H1 (cell line): ENCODE measurements around the gene TANC1. TPM values are rescaled to one million over a fixed set of nuclear protein-coding genes. Genes with fewer than 3 reads are reported as not detected.

Experiments used
- CTCF ChIA-PET: fragments of 300-600 bp; sonication (Branson Sonifier 250); formaldehyde crosslinking; loops from one replicate; lab custom pipeline; 2021; ENCODE audit not compliant: partially characterized antibody; lab: Charles Lee
- POLR2A ChIA-PET: fragments of 300-600 bp; sonication (Branson Sonifier 250); formaldehyde crosslinking; loops from one replicate; lab custom pipeline; 2021; ENCODE audit warnings: inconsistent platforms; ENCODE audit not compliant: partially characterized antibody; lab: Charles Lee
- DNase-seq, 2 experiments: peaks; one replicate each; pipeline versions ENCODE4 v3.0.0 to v3.0.0-alpha.2; 2010 to 2022; ENCODE audit warnings: low spot score in 2 of 2, low read depth in 1 of 2, mixed read lengths in 1 of 2
- FAIRE-seq: peaks from 2 replicates; lab custom pipeline; 2011; peaks lifted over from hg19 to GRCh38; lab: Jason Lieb, UNC
- H2AFZ ChIP-seq: 2 replicates; pipeline ENCODE4 v1.8.1; 2012; ENCODE audit warnings: low read length, inconsistent platforms
- H2AK5ac ChIP-seq: 2 replicates; pipeline ENCODE4 v1.6.1; 2013; ENCODE audit warnings: low read depth, low read length
- H2BK120ac ChIP-seq: replicated peaks from 2 replicates; pipeline ENCODE3; 2013; ENCODE audit warnings: low read depth, low read length, inconsistent platforms
- H2BK12ac ChIP-seq: 2 replicates; pipeline ENCODE4 v1.6.1; 2013; ENCODE audit warnings: low read depth, low read length
- H2BK15ac ChIP-seq: 2 replicates; pipeline ENCODE4 v1.6.1; 2013; ENCODE audit warnings: low read length
- H2BK20ac ChIP-seq: 2 replicates; pipeline ENCODE4 v1.6.1; 2013; ENCODE audit warnings: low read length
- H2BK5ac ChIP-seq: 2 replicates; pipeline ENCODE4 v1.6.1; 2013; ENCODE audit warnings: low read depth, low read length
- H3K14ac ChIP-seq: 2 replicates; pipeline ENCODE4 v1.6.1; 2013; ENCODE audit warnings: inconsistent platforms; ENCODE audit not compliant: insufficient read length
- H3K18ac ChIP-seq: 2 replicates; pipeline ENCODE4 v1.6.1; 2013; ENCODE audit warnings: low read length; ENCODE audit errors: extremely low read depth
- H3K23ac ChIP-seq: 2 replicates; pipeline ENCODE4 v1.6.1; 2013; ENCODE audit warnings: inconsistent platforms; ENCODE audit not compliant: insufficient read length
- H3K23me2 ChIP-seq: 2 replicates; pipeline ENCODE4 v1.6.1; 2013; ENCODE audit warnings: low read depth, low read length
- H3K27ac ChIP-seq: 2 replicates; pipeline ENCODE4 v1.6.1; 2011; ENCODE audit warnings: low read depth, low read length, inconsistent platforms
- H3K27me3 ChIP-seq, 4 experiments: replicated peaks in 1 of 4; 1 replicate in 1 of 4; 2 replicates in 3 of 4; pipeline versions ENCODE4 v1.6.1 to v1.8.1; 2011 to 2013; ENCODE audit warnings: low read length in 3 of 4, mild to moderate bottlenecking in 3 of 4, inconsistent platforms in 2 of 4, mixed read lengths in 2 of 4, moderate library complexity in 1 of 4; ENCODE audit not compliant: control insufficient read depth in 3 of 4, insufficient read depth in 3 of 4; ENCODE audit errors: extremely low read depth in 1 of 4
- H3K36me3 ChIP-seq, 4 experiments: 2 replicates each; pipeline versions ENCODE4 v1.6.1 to v1.8.1; 2011 to 2013; ENCODE audit warnings: mild to moderate bottlenecking in 4 of 4, low read length in 3 of 4, moderate library complexity in 2 of 4, control low read depth in 1 of 4, inconsistent platforms in 1 of 4; ENCODE audit not compliant: insufficient read depth in 4 of 4, control insufficient read depth in 2 of 4
- H3K4ac ChIP-seq: replicated peaks from 2 replicates; pipeline ENCODE3; 2013; ENCODE audit warnings: low read length, low read depth, mixed read lengths, inconsistent platforms; ENCODE audit not compliant: insufficient read length
- H3K4me1 ChIP-seq, 4 experiments: replicated peaks in 1 of 4; 1 replicate in 1 of 4; 2 replicates in 3 of 4; pipeline versions ENCODE4 v1.6.1 to v1.8.1; 2011 to 2013; ENCODE audit warnings: low read length in 3 of 4, inconsistent platforms in 2 of 4, mixed read lengths in 1 of 4; ENCODE audit not compliant: insufficient read depth in 4 of 4, control insufficient read depth in 3 of 4
- H3K4me2 ChIP-seq, 2 experiments: 2 replicates each; pipeline versions ENCODE4 v1.6.1 to v1.8.1; 2011 to 2013; ENCODE audit warnings: low read depth in 2 of 2, low read length in 2 of 2, control low read depth in 1 of 2, inconsistent platforms in 1 of 2, mild to moderate bottlenecking in 1 of 2; ENCODE audit not compliant: insufficient read depth in 1 of 2
- H3K4me3 ChIP-seq, 4 experiments: fragments of 200-600, 300-600 bp in 1 of 4; sonication (generic), shearing (Covaris generic), sonication (Bioruptor Twin) in 1 of 4; 2 replicates each; pipeline versions ENCODE4 v1.5.1 to v1.8.1; 2011 to 2016; ENCODE audit warnings: low read length in 4 of 4, low read depth in 3 of 4, control low read depth in 2 of 4, inconsistent platforms in 2 of 4, mild to moderate bottlenecking in 2 of 4, mixed read lengths in 1 of 4, moderate library complexity in 1 of 4; ENCODE audit not compliant: insufficient read depth in 2 of 4; ENCODE audit errors: extremely low read depth in 1 of 4
- H3K56ac ChIP-seq: replicated peaks from 2 replicates; pipeline ENCODE3; 2013; ENCODE audit warnings: low read depth, mild to moderate bottlenecking, mixed read lengths, low read length, inconsistent platforms; ENCODE audit not compliant: insufficient read length
- H3K79me1 ChIP-seq: 2 replicates; pipeline ENCODE4 v1.6.1; 2013; ENCODE audit warnings: low read depth, low read length, control low read depth
- H3K79me2 ChIP-seq, 2 experiments: 2 replicates each; pipeline versions ENCODE4 v1.6.1 to v1.8.1; 2012 to 2013; ENCODE audit warnings: low read length in 2 of 2, mild to moderate bottlenecking in 2 of 2, inconsistent platforms in 1 of 2; ENCODE audit not compliant: insufficient read depth in 2 of 2, control insufficient read depth in 1 of 2
- H3K9ac ChIP-seq, 4 experiments: replicated peaks in 1 of 4; 1 replicate in 1 of 4; 2 replicates in 3 of 4; pipeline versions ENCODE4 v1.6.1 to v1.8.1; 2011 to 2013; ENCODE audit warnings: low read depth in 3 of 4, low read length in 3 of 4, control low read depth in 2 of 4, mild to moderate bottlenecking in 2 of 4, moderate library complexity in 2 of 4, inconsistent platforms in 1 of 4; ENCODE audit errors: extremely low read depth in 1 of 4
- H3K9me3 ChIP-seq, 2 experiments: 2 replicates each; pipeline versions ENCODE4 v1.6.1 to v1.8.1; 2012 to 2013; ENCODE audit warnings: mild to moderate bottlenecking in 2 of 2, moderate library complexity in 2 of 2, control low read depth in 1 of 2, inconsistent platforms in 1 of 2, low read depth in 1 of 2, low read length in 1 of 2, mixed read lengths in 1 of 2; ENCODE audit not compliant: insufficient read depth in 2 of 2
- H4K20me1 ChIP-seq, 2 experiments: replicated peaks in 1 of 2; 2 replicates each; pipeline versions ENCODE3 to v1.8.1; 2011 to 2013; ENCODE audit warnings: inconsistent platforms in 2 of 2, low read length in 2 of 2, mild to moderate bottlenecking in 1 of 2; ENCODE audit not compliant: insufficient read depth in 2 of 2, control insufficient read depth in 1 of 2
- H4K5ac ChIP-seq: 2 replicates; pipeline ENCODE4 v1.6.1; 2013; ENCODE audit warnings: low read length, low read depth, mixed read lengths, inconsistent platforms; ENCODE audit not compliant: insufficient read length
- H4K8ac ChIP-seq: 2 replicates; pipeline ENCODE4 v1.8.0; 2013; ENCODE audit warnings: mild to moderate bottlenecking, moderate library complexity, low read length, inconsistent platforms; ENCODE audit not compliant: insufficient read depth; ENCODE audit errors: extremely low read depth
- H4K91ac ChIP-seq: replicated peaks from 2 replicates; pipeline ENCODE3; 2013; ENCODE audit warnings: low read length, mixed read lengths, inconsistent platforms; ENCODE audit not compliant: insufficient read length
- BRCA1 ChIP-seq: IDR thresholded peaks from 2 replicates; pipeline ENCODE4 v1.6.1; 2012; ENCODE audit warnings: low read depth, low read length, improper control_type of control experiment
- CREB1 ChIP-seq: IDR thresholded peaks from 2 replicates; pipeline ENCODE4 v1.6.1; 2012; ENCODE audit warnings: inconsistent platforms
- EZH2 ChIP-seq: fragments of 200-600 bp; sonication (generic); IDR thresholded peaks from 2 replicates; pipeline ENCODE4 v1.7.1; 2012; ENCODE audit warnings: low read depth, mild to moderate bottlenecking, moderate library complexity, low read length, inconsistent platforms; ENCODE audit not compliant: severe bottlenecking
- GABPA ChIP-seq: IDR thresholded peaks from 2 replicates; pipeline ENCODE4 v1.6.1; 2011; ENCODE audit warnings: mild to moderate bottlenecking, low read length, moderate library complexity, borderline replicate concordance; ENCODE audit not compliant: insufficient read depth
- GTF2F1 ChIP-seq: IDR thresholded peaks from 2 replicates; pipeline ENCODE4 v1.6.1; 2012; ENCODE audit warnings: low read depth, low read length, improper control_type of control experiment, borderline replicate concordance
- HDAC2 ChIP-seq, 2 experiments: fragments of 300-600 bp in 1 of 2; sonication (generic) in 1 of 2; IDR thresholded peaks; 2 replicates each; pipeline ENCODE4 v1.6.1; 2011 to 2012; ENCODE audit warnings: low read depth in 2 of 2, low read length in 2 of 2, mild to moderate bottlenecking in 2 of 2, moderate library complexity in 2 of 2, borderline replicate concordance in 1 of 2, inconsistent platforms in 1 of 2
- JUND ChIP-seq: IDR thresholded peaks from 2 replicates; pipeline ENCODE4 v1.6.1; 2011; ENCODE audit warnings: mild to moderate bottlenecking, improper control_type of control experiment, low read length
- POLR2A ChIP-seq, 2 experiments: IDR thresholded peaks; 1 replicate in 1 of 2; 2 replicates in 1 of 2; pipeline ENCODE4 v1.6.1; 2011; ENCODE audit warnings: low read depth in 2 of 2, low read length in 2 of 2, mild to moderate bottlenecking in 2 of 2; ENCODE audit errors: control extremely low read depth in 1 of 2
- RBBP5 ChIP-seq: IDR thresholded peaks from 2 replicates; pipeline ENCODE4 v1.7.1; 2012; ENCODE audit warnings: low read depth, mild to moderate bottlenecking, inconsistent platforms, low read length, moderate library complexity, borderline replicate concordance
- RNF2 ChIP-seq: fragments of 200-900, 300-1000 bp; sonication (generic); IDR thresholded peaks from 2 replicates; pipeline ENCODE4 v1.7.1; 2016; ENCODE audit warnings: borderline replicate concordance, low read depth, mild to moderate bottlenecking, antibody characterized with exemption, low read length; ENCODE audit not compliant: poor library complexity, severe bottlenecking; ENCODE audit errors: missing control alignments
- SP4 ChIP-seq: IDR thresholded peaks from 2 replicates; pipeline ENCODE4 v1.6.1; 2012; ENCODE audit warnings: low read length, inconsistent platforms
- TAF7 ChIP-seq: optimal IDR thresholded peaks from 2 replicates; pipeline ENCODE3; 2011; ENCODE audit warnings: low read depth, mild to moderate bottlenecking, inconsistent platforms, low read length, moderate library complexity, borderline replicate concordance
- WGBS, 2 experiments: shearing (Covaris generic) in 1 of 2; methylation state at CpG; one replicate each; pipeline versions ENCODE4 v1.1.6 to v1.1.7; 2013 to 2015; ENCODE audit warnings: low lambda C conversion rate in 2 of 2, mixed read lengths in 2 of 2, inconsistent platforms in 1 of 2, low coverage in 1 of 2, missing lambda C conversion rate in 1 of 2; ENCODE audit not compliant: insufficient replicate concordance in 2 of 2, insufficient coverage in 1 of 2, insufficient read length in 1 of 2; ENCODE audit errors: extremely low coverage in 1 of 2, missing lambda C conversion rate in 1 of 2; 5-methylcytosine and 5-hydroxymethylcytosine counted together
- polyA plus RNA-seq, 7 experiments: library from polyadenylated mRNA; depleted of rRNA in 3 of 7; stranded (reverse) in 5 of 7; unstranded in 2 of 7; fragments of >200 nt in 5 of 7; fragments of 200-250 nt in 2 of 7; gene quantifications; 1 replicate in 5 of 7; 2 replicates in 1 of 7; 4 replicates in 1 of 7; pipeline versions ENCODE4 v1.2.1 to v1.2.3, GENCODE V29; 2011 to 2013; ENCODE audit warnings: missing spikeins in 2 of 7, mixed read lengths in 2 of 7
- total RNA-seq: library from RNA; stranded (reverse); fragmentation: NEBNext Ultra II Directional; extraction: Animal tissue kit (Norgen Biotek cat#: 25700); gene quantifications from 2 replicates; pipeline ENCODE4 v1.2.1, GENCODE V29; 2021

TANC1 gene
- total and polyA plus RNA-seq, 2 of the 8 experiments (the other 6 are each of a cell fraction or from before 2014, with no cell fraction given) = 4.1 to 7.6 TPM

- Histone ChIP-seq H3K4me2 (no peak overlapping the region), H3K36me3 (peaks cover 0 to 11% (median 3%) of the 10 kb centered on the region in 4 experiments; a peak in 4 of 8 replicates), H3K4me3 (no peak overlapping the region), H3K4me1 (no peaks in the 10 kb centered on the region), H2BK15ac (no peak overlapping the region), H3K23ac (no peak overlapping the region), H3K27ac (no peak overlapping the region), H3K14ac (no peak overlapping the region), H3K4ac (no peak overlapping the region), H4K91ac (no peak overlapping the region), H4K5ac (no peak overlapping the region), H3K18ac (no peak overlapping the region), H3K27me3 (no peaks in the 10 kb centered on the region), H2AK5ac (no peak overlapping the region), H3K79me1 (no peaks in the 10 kb centered on the region)
- WGBS, 2 experiments = 90% methylated on average over 6 of the region's 6 CpGs; no CpG with 5 or more reads in 1 of the 2 experiments
- FAIRE-seq (no peak), DNase-seq (no peak)
- POLR2A ChIA-PET = no interaction called here
- TF ChIP-seq JUND = no peak
- TF ChIP-seq GTF2F1 = no peak
- no peak for TF ChIP-seq TAF7
- no peak for TF ChIP-seq SP4
- no peak for TF ChIP-seq GABPA
- TF ChIP-seq POLR2A (IDR thresholded peaks at IDR 0.05; ENCODE audit: control extremely low read depth in 1 of 2, low read depth in 2 of 2, low read length in 2 of 2) = no peak
- no peak for TF ChIP-seq CREB1
- TF ChIP-seq RBBP5 = no peak
- no peak for TF ChIP-seq HDAC2 (IDR thresholded peaks at IDR 0.05; ENCODE audit: borderline replicate concordance in 1 of 2, low read depth in 2 of 2, low read length in 2 of 2)
- no peak for TF ChIP-seq BRCA1
- no peak for TF ChIP-seq EZH2
- TF ChIP-seq RNF2 = no peak
- TF ChIP-seq, all 59 proteins: peak for 0
- Histone ChIP-seq H2BK20ac (no peak overlapping the region), H4K8ac (no peak overlapping the region), H3K56ac (no peak overlapping the region), H3K79me2 (no peaks in the 10 kb centered on the region), H4K20me1 (no peaks in the 10 kb centered on the region), H2BK120ac (no peak overlapping the region), H2BK5ac (no peak overlapping the region), H2AFZ (no peak overlapping the region), H3K9me3 (no peaks in the 10 kb centered on the region), H3K9ac (no peak overlapping the region), H3K23me2 (no peaks in the 10 kb centered on the region), H2BK12ac (no peak overlapping the region)
- CTCF ChIA-PET = interaction anchor here (0.6 kb wide), 1 partner anchor 24 kb away, joined by 4 read pairs; no protein-coding TSS in a partner anchor
Measured at GRCh38 chr2:159234868-159235267, 266.4 kb downstream of the TANC1 start.
